ENCODE measurements around the gene RPL13A.

DNA sequence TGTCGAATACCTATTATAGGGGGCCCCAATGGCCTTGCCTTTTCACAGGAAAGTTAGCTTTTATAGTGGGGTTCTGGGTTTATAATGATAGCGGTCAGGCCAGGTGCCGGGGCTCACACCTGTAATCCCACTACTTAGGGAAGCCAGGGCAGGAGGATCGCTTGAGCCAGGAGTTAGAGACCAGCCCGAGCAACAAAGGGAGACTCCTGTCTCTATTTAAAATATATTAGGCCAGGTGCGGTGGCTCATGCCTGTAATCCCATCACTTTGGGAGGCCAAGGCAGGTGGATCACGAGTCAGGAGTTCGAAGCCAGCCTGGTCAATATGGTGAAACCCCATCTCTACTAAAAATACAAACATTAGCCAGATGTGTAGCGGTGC, 16.2 kb downstream of the RPL13A start:
- TF ChIP-seq, protein P1, sequence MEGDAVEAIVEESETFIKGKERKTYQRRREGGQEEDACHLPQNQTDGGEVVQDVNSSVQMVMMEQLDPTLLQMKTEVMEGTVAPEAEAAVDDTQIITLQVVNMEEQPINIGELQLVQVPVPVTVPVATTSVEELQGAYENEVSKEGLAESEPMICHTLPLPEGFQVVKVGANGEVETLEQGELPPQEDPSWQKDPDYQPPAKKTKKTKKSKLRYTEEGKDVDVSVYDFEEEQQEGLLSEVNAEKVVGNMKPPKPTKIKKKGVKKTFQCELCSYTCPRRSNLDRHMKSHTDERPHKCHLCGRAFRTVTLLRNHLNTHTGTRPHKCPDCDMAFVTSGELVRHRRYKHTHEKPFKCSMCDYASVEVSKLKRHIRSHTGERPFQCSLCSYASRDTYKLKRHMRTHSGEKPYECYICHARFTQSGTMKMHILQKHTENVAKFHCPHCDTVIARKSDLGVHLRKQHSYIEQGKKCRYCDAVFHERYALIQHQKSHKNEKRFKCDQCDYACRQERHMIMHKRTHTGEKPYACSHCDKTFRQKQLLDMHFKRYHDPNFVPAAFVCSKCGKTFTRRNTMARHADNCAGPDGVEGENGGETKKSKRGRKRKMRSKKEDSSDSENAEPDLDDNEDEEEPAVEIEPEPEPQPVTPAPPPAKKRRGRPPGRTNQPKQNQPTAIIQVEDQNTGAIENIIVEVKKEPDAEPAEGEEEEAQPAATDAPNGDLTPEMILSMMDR (conservative IDR thresholded peaks at IDR 0.05; ENCODE audit: low read length), result no peak
- no peak for TF ChIP-seq EZH2phosphoT487 (IDR thresholded peaks at IDR 0.05; ENCODE audit: borderline replicate concordance)
